Smooth muscle cell (in vitro differentiated cells): ENCODE results near the gene ZNF385D. TPM values are rescaled to one million over a fixed set of nuclear protein-coding genes. Genes with fewer than 3 reads are reported as not detected.

ENCODE experiments used
- DNase-seq: peaks from one replicate; lab custom pipeline; 2025; ENCODE audit not compliant: unreplicated experiment; lab: John Stamatoyannopoulos, UW
- H2AFZ ChIP-seq: fragments of 200-600 bp; sonication (generic); 2 replicates; pipeline ENCODE4 v1.6.0; 2016; ENCODE audit warnings: antibody characterized with exemption, low read depth, mild to moderate bottlenecking
- H3F3A ChIP-seq: fragments of 200-600 bp; sonication (generic); 2 replicates; pipeline ENCODE4 v1.6.0; 2017; ENCODE audit warnings: antibody characterized with exemption, low read depth
- H3K27ac ChIP-seq: fragments of 200-600 bp; sonication (generic); 2 replicates; pipeline ENCODE4 v1.5.1; 2016; ENCODE audit warnings: low read depth, mild to moderate bottlenecking
- H3K27me3 ChIP-seq: fragments of 200-600 bp; sonication (generic); 2 replicates; pipeline ENCODE4 v1.6.1; 2016; ENCODE audit warnings: low read depth, mild to moderate bottlenecking
- H3K36me3 ChIP-seq: fragments of 200-600 bp; sonication (generic); 2 replicates; pipeline ENCODE4 v1.5.1; 2016; ENCODE audit warnings: low read depth
- H3K4me1 ChIP-seq: fragments of 200-600 bp; sonication (generic); 2 replicates; pipeline ENCODE4 v1.5.1; 2016; ENCODE audit warnings: low read depth
- H3K4me2 ChIP-seq: fragments of 200-600 bp; sonication (generic); 2 replicates; pipeline ENCODE4 v1.6.0; 2016; ENCODE audit warnings: mild to moderate bottlenecking
- H3K4me3 ChIP-seq: fragments of 200-600 bp; sonication (generic); 2 replicates; pipeline ENCODE4 v1.5.1; 2016; ENCODE audit warnings: mild to moderate bottlenecking
- H3K79me2 ChIP-seq: fragments of 200-600 bp; sonication (generic); 2 replicates; pipeline ENCODE4 v1.6.0; 2016; ENCODE audit warnings: low read depth, mild to moderate bottlenecking
- H3K9ac ChIP-seq: fragments of 200-600 bp; sonication (generic); 2 replicates; pipeline ENCODE4 v1.6.0; 2016; ENCODE audit warnings: low read depth
- H3K9me3 ChIP-seq: fragments of 200-600 bp; sonication (generic); replicated peaks from 2 replicates; pipeline ENCODE4 v1.5.1; 2016; ENCODE audit warnings: low read depth
- H4K20me1 ChIP-seq: fragments of 200-600 bp; sonication (generic); 2 replicates; pipeline ENCODE4 v1.6.0; 2016; ENCODE audit warnings: low read depth
- WGBS: methylation state at CpG from one replicate; pipeline ENCODE4 v1.1.7; 2016; ENCODE audit warnings: low lambda C conversion rate; 5-methylcytosine and 5-hydroxymethylcytosine counted together
- polyA plus RNA-seq: library from polyadenylated mRNA; unstranded; fragments of >200 nt; fragmentation: Nextera tagmentation; extraction: Ambion mirVana; gene quantifications from 2 replicates; pipeline ENCODE4 v1.2.1, GENCODE V29; 2016
- total RNA-seq: library from RNA; depleted of rRNA; stranded (reverse); fragments of >200 nt; gene quantifications from 2 replicates; pipeline ENCODE4 v1.2.3, GENCODE V29; 2014
- TF ChIP-seq, protein P1 (sequence below): fragments of 200-600 bp; sonication (generic); IDR thresholded peaks from 2 replicates; pipeline ENCODE4 v1.5.1; 2017; ENCODE audit warnings: borderline replicate concordance, mild to moderate bottlenecking, antibody characterized with exemption; ENCODE audit not compliant: insufficient read depth, poor library complexity, severe bottlenecking

Gene ZNF385D
- total and polyA plus RNA-seq, 2 experiments from 2014 or later, result 0.13 to 2.4 TPM

DNA sequence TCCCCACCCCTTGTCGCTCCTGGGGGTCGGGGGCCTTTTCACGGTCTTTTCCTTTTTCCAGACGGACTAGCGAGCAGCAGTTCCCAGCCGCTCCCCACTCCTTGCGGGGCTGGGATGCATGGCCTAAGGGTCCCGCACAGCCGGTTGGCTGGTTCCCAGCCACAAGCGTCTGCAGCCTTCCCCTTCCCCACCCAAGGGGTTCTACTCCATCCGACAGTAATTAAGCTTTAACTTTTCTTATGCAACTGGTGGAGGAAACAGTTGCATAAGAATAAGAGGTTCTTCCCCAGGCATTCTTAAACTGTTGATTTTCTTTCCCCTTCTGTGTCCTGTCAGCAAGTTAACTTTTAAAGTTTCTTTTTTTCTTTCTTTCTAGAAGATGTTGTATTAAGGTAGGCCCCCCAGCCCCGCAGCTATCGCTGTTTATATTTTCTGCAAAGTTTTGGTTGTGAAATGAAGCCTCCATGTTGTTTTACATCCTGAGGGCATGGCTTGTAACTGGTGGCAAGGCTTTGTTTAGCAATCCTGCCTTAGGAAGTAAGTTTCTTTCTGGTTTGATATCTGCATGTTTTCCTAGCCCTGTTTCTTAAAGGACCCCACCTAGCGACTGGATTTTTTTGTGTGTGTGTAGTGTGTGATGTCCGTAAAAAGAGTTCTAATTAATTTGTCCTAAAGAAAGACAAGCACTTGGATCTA, 207.5 kb downstream of the ZNF385D start:
- peak overlapping the region; percentile 0 for H3K4me2 ChIP-seq
- no peak overlapping the region for H3K9ac ChIP-seq
- H3K27me3 ChIP-seq, result peaks cover 3% of the 10 kb centered on the region
- 51% methylated on average over 15 of the region's 15 CpGs for WGBS
- no peaks in the 10 kb centered on the region for H3F3A ChIP-seq
- peak overlapping the region; percentile 29 for H3K4me3 ChIP-seq
- H3K4me1 ChIP-seq, result no peaks in the 10 kb centered on the region
- H3K36me3 ChIP-seq, result no peaks in the 10 kb centered on the region
- TF ChIP-seq, protein P1, sequence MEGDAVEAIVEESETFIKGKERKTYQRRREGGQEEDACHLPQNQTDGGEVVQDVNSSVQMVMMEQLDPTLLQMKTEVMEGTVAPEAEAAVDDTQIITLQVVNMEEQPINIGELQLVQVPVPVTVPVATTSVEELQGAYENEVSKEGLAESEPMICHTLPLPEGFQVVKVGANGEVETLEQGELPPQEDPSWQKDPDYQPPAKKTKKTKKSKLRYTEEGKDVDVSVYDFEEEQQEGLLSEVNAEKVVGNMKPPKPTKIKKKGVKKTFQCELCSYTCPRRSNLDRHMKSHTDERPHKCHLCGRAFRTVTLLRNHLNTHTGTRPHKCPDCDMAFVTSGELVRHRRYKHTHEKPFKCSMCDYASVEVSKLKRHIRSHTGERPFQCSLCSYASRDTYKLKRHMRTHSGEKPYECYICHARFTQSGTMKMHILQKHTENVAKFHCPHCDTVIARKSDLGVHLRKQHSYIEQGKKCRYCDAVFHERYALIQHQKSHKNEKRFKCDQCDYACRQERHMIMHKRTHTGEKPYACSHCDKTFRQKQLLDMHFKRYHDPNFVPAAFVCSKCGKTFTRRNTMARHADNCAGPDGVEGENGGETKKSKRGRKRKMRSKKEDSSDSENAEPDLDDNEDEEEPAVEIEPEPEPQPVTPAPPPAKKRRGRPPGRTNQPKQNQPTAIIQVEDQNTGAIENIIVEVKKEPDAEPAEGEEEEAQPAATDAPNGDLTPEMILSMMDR, result no peak
- H4K20me1 ChIP-seq, result no peaks in the 10 kb centered on the region
- H3K9me3 ChIP-seq, result no peaks in the 10 kb centered on the region
- peak overlapping the region; percentile 36 for H2AFZ ChIP-seq
- no peak for DNase-seq
- H3K79me2 ChIP-seq, result no peaks in the 10 kb centered on the region
- H3K27ac ChIP-seq, result no peak overlapping the region

DNA sequence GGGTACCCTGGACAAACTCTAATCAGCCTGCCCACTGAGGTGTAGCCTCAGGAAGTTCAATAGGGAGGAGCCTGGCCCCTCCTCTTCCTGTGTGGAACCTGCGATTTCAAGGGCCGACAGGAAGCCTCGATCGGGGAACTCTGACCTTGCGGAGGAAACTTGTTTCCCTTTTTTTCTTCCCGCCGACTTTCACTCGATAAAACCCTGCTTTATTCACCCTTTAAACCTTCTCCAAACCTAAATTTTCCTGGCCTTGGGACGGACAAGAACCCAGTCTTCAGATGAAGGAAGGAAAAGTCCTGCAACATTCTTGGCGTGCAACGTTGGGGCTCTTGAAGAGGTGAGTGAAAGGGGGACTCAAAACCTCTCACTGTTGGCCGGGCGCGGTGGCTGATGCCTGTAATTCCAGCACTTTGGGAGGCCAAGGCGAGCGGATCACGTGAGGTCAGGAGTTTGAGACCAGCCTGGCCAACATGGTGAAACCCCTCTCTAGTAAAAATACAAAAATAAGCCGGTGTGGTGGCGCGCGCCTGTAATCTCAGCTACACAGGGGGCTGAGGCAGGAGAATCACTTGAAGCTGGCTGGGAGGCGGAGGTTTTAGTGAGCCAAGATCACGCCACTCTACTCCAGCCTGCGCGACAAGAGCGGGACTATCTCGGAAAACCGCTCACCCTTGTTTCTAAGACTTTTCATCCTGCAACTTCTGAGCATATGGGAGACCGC, 208.2 kb downstream of the ZNF385D start:
- H2AFZ ChIP-seq, result no peak overlapping the region
- no peaks in the 10 kb centered on the region for H3K4me1 ChIP-seq
- no peaks in the 10 kb centered on the region for H3K79me2 ChIP-seq
- no peaks in the 10 kb centered on the region for H4K20me1 ChIP-seq
- no peaks in the 10 kb centered on the region for H3K36me3 ChIP-seq
- H3F3A ChIP-seq, result no peaks in the 10 kb centered on the region
- H3K9ac ChIP-seq, result no peak overlapping the region
- peak overlapping the region; percentile 0 for H3K4me2 ChIP-seq
- WGBS, result 74% methylated on average over 29 of the region's 29 CpGs
- DNase-seq, result no peak
- H3K9me3 ChIP-seq, result no peaks in the 10 kb centered on the region
- TF ChIP-seq, protein P1, result no peak
- H3K27me3 ChIP-seq, result peaks cover 3% of the 10 kb centered on the region
- H3K27ac ChIP-seq, result no peak overlapping the region
- peak overlapping the region; percentile 29 for H3K4me3 ChIP-seq

DNA sequence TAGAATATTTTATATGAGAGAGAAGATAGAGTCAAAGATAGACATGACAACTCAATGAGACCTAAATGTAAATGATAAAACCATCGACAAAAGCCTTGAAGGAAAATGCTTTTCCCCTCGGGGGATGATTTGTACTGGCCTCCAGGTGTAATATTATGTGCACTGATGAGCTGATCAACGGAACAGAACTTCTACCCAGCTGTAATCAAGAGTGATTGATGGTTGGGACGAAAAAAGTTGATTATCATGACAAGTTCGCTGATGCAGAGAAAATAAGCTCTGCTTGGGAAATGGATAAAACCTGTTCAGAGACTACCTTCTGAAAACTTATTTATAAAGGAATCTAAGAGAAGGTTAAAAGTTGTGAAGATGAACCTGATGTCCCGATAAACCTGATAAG, 210.7 kb downstream of the ZNF385D start:
- WGBS, result 91% methylated on average over 6 of the region's 6 CpGs
- no peaks in the 10 kb centered on the region for H4K20me1 ChIP-seq
- no peaks in the 10 kb centered on the region for H3K4me1 ChIP-seq
- no peak overlapping the region for H3K4me3 ChIP-seq
- no peaks in the 10 kb centered on the region for H3K9me3 ChIP-seq
- H3K36me3 ChIP-seq, result no peaks in the 10 kb centered on the region
- H3K27me3 ChIP-seq, result peaks cover 3% of the 10 kb centered on the region
- no peak for DNase-seq
- H2AFZ ChIP-seq, result no peak overlapping the region
- H3K79me2 ChIP-seq, result no peaks in the 10 kb centered on the region
- H3K4me2 ChIP-seq, result no peak overlapping the region
- no peak overlapping the region for H3K9ac ChIP-seq
- H3F3A ChIP-seq, result no peaks in the 10 kb centered on the region
- no peak overlapping the region for H3K27ac ChIP-seq
- TF ChIP-seq, protein P1, result no peak
